MCF 10A (cell line): ENCODE results near the gene ATP5PO. TPM values are rescaled to one million over a fixed set of nuclear protein-coding genes. Genes with fewer than 3 reads are reported as not detected.

Source experiments
- BruUV-seq: library from RNA; stranded (reverse); fragments of 400-500 nt; replicated peaks from 2 replicates; lab custom pipeline; 2021; lab: Mats Ljungman, UMichigan
- CTCF ChIA-PET: fragments of 300-600 bp; sonication (Branson Sonifier 250); formaldehyde crosslinking; extraction: SDS; loops from one replicate; lab custom pipeline; 2021; ENCODE audit warnings: antibody characterized with exemption, inconsistent platforms; lab: Yijun Ruan, JAX
- POLR2A ChIA-PET: fragments of 300-600, 350-650 bp; sonication (Branson Sonifier 250); formaldehyde crosslinking; extraction: SDS; loops from one replicate; lab custom pipeline; 2020; ENCODE audit warnings: antibody characterized with exemption, inconsistent platforms; lab: Yijun Ruan, JAX
- DNase-seq: peaks from one replicate; pipeline ENCODE4 v3.0.0-alpha.2; 2018; ENCODE audit not compliant: unreplicated experiment
- H3K27ac Mint-ChIP-seq: one replicate; pipeline ENCODE4 v1.8.0; 2022; ENCODE audit warnings: mild to moderate bottlenecking, low read depth, mixed read lengths; ENCODE audit not compliant: unreplicated experiment
- H3K27me3 Mint-ChIP-seq: one replicate; pipeline ENCODE4 v1.8.0; 2022; ENCODE audit warnings: mixed read lengths; ENCODE audit not compliant: insufficient read depth, unreplicated experiment
- H3K36me3 Mint-ChIP-seq: one replicate; pipeline ENCODE4 v1.8.0; 2022; ENCODE audit warnings: mild to moderate bottlenecking, moderate library complexity, mixed read lengths; ENCODE audit not compliant: insufficient read depth, unreplicated experiment
- H3K4me1 Mint-ChIP-seq: one replicate; pipeline ENCODE4 v1.8.0; 2022; ENCODE audit warnings: mixed read lengths; ENCODE audit not compliant: insufficient read depth, unreplicated experiment
- H3K4me3 Mint-ChIP-seq: one replicate; pipeline ENCODE4 v1.8.0; 2022; ENCODE audit warnings: mild to moderate bottlenecking, moderate library complexity, mixed read lengths; ENCODE audit not compliant: unreplicated experiment
- H3K9me3 Mint-ChIP-seq: one replicate; pipeline ENCODE4 v1.8.0; 2022; ENCODE audit warnings: mixed read lengths; ENCODE audit not compliant: unreplicated experiment
- CTCF ChIP-seq: fragments of 200-600 bp; IDR thresholded peaks from one replicate; pipeline ENCODE4 v1.8.0; 2022; ENCODE audit warnings: antibody characterized with exemption, mild to moderate bottlenecking; ENCODE audit not compliant: unreplicated experiment
- intact Hi-C: fragments of 100-400 bp; cut with micrococcal nuclease; formaldehyde crosslinking; loops from 2 replicates; pipeline ENCODE4 v1.14.1; 2022
- total RNA-seq: library from RNA; stranded (reverse); gene quantifications from 2 replicates; pipeline ENCODE4 v1.2.3, GENCODE V29; 2022

The ATP5PO gene
- total RNA-seq, 1 experiment from 2014 or later = 196 TPM

GRCh38 chr21:33945652-33946270 lies 30.2 kb upstream of the ATP5PO start:
- POLR2A ChIA-PET = interaction anchor here (0.6 to 1.9 kb wide), 10 partner anchors 14 to 128 kb away, joined by 3 to 5 read pairs (median 3); partner anchors contain the start of genes MRPS6 and SLC5A3
- no TSS peak for BruUV-seq

DNA sequence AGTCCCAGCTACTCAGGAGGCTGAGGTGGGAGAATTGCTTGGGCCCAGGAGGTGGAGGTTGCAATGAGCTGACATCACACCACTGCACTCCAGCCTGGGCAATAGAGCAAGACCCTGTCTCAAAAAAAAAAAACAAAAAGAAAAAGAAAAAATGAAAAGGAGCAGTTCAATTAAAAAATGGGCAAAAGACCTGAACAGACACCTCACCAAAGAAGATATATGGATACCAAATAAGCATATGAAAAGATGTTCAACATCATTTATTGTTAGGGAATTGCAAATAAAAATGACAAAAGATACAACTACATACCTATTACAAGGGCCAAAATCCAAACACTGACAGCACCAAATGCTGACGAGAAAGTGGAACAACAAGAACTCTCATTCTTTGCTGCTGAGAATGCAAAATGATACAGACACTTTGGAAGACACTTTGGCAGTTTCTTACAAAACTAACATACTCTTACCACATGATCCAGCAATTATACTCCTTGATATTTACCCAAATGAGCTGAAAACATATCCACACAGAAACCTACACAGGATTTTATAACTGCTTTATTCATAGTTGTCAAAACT lies 28.7 kb upstream of the ATP5PO start:
- POLR2A ChIA-PET = no interaction called here
- Mint-ChIP-seq H3K27me3 (no peaks in the 10 kb centered on the region), H3K9me3 (peaks cover 7% of the 10 kb centered on the region), H3K4me1 (peaks cover 42% of the 10 kb centered on the region), H3K36me3 (no peaks in the 10 kb centered on the region), H3K4me3 (no peak overlapping the region), H3K27ac (no peak overlapping the region)
- no peak for DNase-seq
- no TSS peak for BruUV-seq
- CTCF ChIA-PET = interaction anchor here (0.6 to 2.8 kb wide), 2 partner anchors 20 to 55 kb away, joined by 3 to 11 read pairs; no protein-coding TSS in a partner anchor
- intact Hi-C loops = no loop called here
- TF ChIP-seq CTCF = no peak

More at GRCh38 chr21:33945652-33946270, 30.2 kb upstream of the ATP5PO start:
- no peak for TF ChIP-seq CTCF
- Mint-ChIP-seq H3K27ac (peak overlapping the region; percentile 55), H3K27me3 (no peaks in the 10 kb centered on the region), H3K4me1 (peaks cover 40% of the 10 kb centered on the region), H3K36me3 (no peaks in the 10 kb centered on the region), H3K4me3 (no peak overlapping the region), H3K9me3 (peaks cover 7% of the 10 kb centered on the region)
- peak; percentile 43 for DNase-seq
- CTCF ChIA-PET = interaction anchor here (1.0 to 2.8 kb wide), 2 partner anchors 21 to 415 kb away, joined by 3 to 11 read pairs; no protein-coding TSS in a partner anchor
- intact Hi-C loops = loop anchor here (2.0 kb wide), 1 partner anchor 31 kb away; no protein-coding TSS in a partner anchor

GRCh38 chr21:33943293-33943692 lies 27.7 kb upstream of the ATP5PO start:
- CTCF ChIA-PET = interaction anchor here (0.6 to 6.8 kb wide), 2 partner anchors 19 to 25 kb away, joined by 3 to 42 read pairs; no protein-coding TSS in a partner anchor
- Mint-ChIP-seq H3K27me3 (no peaks in the 10 kb centered on the region), H3K9me3 (peaks cover 7% of the 10 kb centered on the region), H3K4me1 (peaks cover 37% of the 10 kb centered on the region), H3K27ac (no peak overlapping the region), H3K36me3 (no peaks in the 10 kb centered on the region), H3K4me3 (no peak overlapping the region)
- no TSS peak for BruUV-seq
- POLR2A ChIA-PET = no interaction called here
- intact Hi-C loops = no loop called here
- no peak for TF ChIP-seq CTCF
- DNase-seq = no peak

GRCh38 chr21:33942426-33942825 lies 26.8 kb upstream of the ATP5PO start:
- intact Hi-C loops = no loop called here
- Mint-ChIP-seq H3K27me3 (no peaks in the 10 kb centered on the region), H3K27ac (no peak overlapping the region), H3K36me3 (no peaks in the 10 kb centered on the region), H3K4me1 (peaks cover 28% of the 10 kb centered on the region), H3K9me3 (peaks cover 7% of the 10 kb centered on the region), H3K4me3 (no peak overlapping the region)
- TF ChIP-seq CTCF = no peak
- no peak for DNase-seq
- no TSS peak for BruUV-seq
- POLR2A ChIA-PET = interaction anchor here (0.8 to 1.1 kb wide), 2 partner anchors 9 to 10 kb away, joined by 3 read pairs; no protein-coding TSS in a partner anchor
- CTCF ChIA-PET = interaction anchor here (6.8 kb wide), 1 partner anchor 18 kb away, joined by 42 read pairs; no protein-coding TSS in a partner anchor
